HuH-7 (cell line): Measurements from ENCODE around the gene GEMIN5.

Experiments
- DNase-seq: peaks from one replicate; pipeline ENCODE4 v3.0.0; 2011; ENCODE audit warnings: low spot score

GEMIN5 gene

GRCh38 chr5:154885439-154885838 is 52.6 kb downstream of the GEMIN5 start:
- no peak for DNase-seq

- no peak for DNase-seq
Observed at GRCh38 chr5:154884424-154884823, 53.6 kb downstream of the GEMIN5 start.

GRCh38 chr5:154881986-154882385 is 56.0 kb downstream of the GEMIN5 start:
- no peak for DNase-seq

GRCh38 chr5:154878642-154879335 is 59.2 kb downstream of the GEMIN5 start:
- DNase-seq: no peak

GRCh38 chr5:154873791-154874331 is 64.2 kb downstream of the GEMIN5 start:
- no peak for DNase-seq

- no peak for DNase-seq
Observed at GRCh38 chr5:154871734-154872133, 66.3 kb downstream of the GEMIN5 start.

GRCh38 chr5:154868702-154869101 is 69.3 kb downstream of the GEMIN5 start:
- peak; percentile 37 for DNase-seq

- no peak for DNase-seq
Observed at GRCh38 chr5:154866841-154867240, 71.2 kb downstream of the GEMIN5 start.

- no peak for DNase-seq
Observed at GRCh38 chr5:154865466-154866184, 72.4 kb downstream of the GEMIN5 start.

GRCh38 chr5:154863291-154864080 is 74.5 kb downstream of the GEMIN5 start:
- DNase-seq: no peak

- DNase-seq: no peak
Observed at GRCh38 chr5:154862766-154863165, 75.2 kb downstream of the GEMIN5 start.

GRCh38 chr5:154861946-154862345 is 76.1 kb downstream of the GEMIN5 start:
- DNase-seq: no peak

- DNase-seq: no peak
Observed at GRCh38 chr5:154860765-154861164, 77.2 kb downstream of the GEMIN5 start.

GRCh38 chr5:154860123-154860522 is 77.9 kb downstream of the GEMIN5 start:
- no peak for DNase-seq

GRCh38 chr5:154858972-154859871 is 78.8 kb downstream of the GEMIN5 start:
- DNase-seq: no peak

GRCh38 chr5:154858297-154858971 is 79.6 kb downstream of the GEMIN5 start, which contains the start of gene CNOT8:
Gene CNOT8, plus strand, starts transcription at chr5:154858627. Its CDS starts 4,652 bp downstream, at chr5:154863279.
- peak; percentile 93 for DNase-seq

GRCh38 chr5:154857530-154858296 is 80.3 kb downstream of the GEMIN5 start:
- peak; percentile 95 for DNase-seq

- DNase-seq: no peak
Observed at GRCh38 chr5:154851351-154851750, 86.7 kb downstream of the GEMIN5 start.

GRCh38 chr5:154850255-154851062 is 87.6 kb downstream of the GEMIN5 start, which contains the start of gene FAXDC2:
Gene FAXDC2, minus strand, starts transcription at chr5:154850603. Its CDS starts 12,425 bp downstream, at chr5:154838178.
- no peak for DNase-seq
